ENCODE data around the gene UBA7. TPM values are rescaled to one million over a fixed set of nuclear protein-coding genes. Genes with fewer than 3 reads are reported as not detected.

UBA7 gene
- total and polyA plus RNA-seq, 2 experiments from 2014 or later = 0.14 to 0.50 TPM

DNA sequence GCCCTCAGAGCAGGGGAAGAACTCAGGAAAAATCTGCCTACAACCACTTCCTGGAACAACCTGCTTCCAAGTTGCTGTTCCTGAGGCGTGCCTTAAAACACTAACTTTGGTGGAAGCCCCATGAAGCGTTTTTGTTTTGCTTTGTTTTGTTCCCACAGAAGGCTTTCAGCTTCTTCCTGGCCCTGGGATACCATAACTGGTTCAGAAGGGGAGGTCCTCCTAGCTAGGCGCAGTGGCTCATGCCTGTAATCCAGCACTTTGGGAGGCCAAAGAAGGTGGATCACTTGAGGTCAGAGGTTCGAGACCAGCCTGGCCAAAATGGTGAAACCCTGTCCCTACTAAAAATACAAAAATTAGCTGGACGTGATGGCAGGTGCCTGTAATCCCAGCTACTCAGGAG is 26.2 kb downstream of the UBA7 start:
- ATAC-seq (no peak), DNase-seq (ENCODE audit: low spot score) (no peak)
- Histone ChIP-seq H3K27me3 (ENCODE audit: insufficient read depth) (no peaks in the 10 kb centered on the region), H3K9me2 (ENCODE audit: insufficient read depth) (no peaks in the 10 kb centered on the region), H3K36me3 (ENCODE audit: insufficient read depth) (peaks cover 14% of the 10 kb centered on the region), H3K79me2 (replicated peaks; ENCODE audit: insufficient read depth) (peaks cover 37% of the 10 kb centered on the region), H3K27ac (ENCODE audit: low read depth) (no peak overlapping the region), H3K4me1 (ENCODE audit: insufficient read depth) (peaks cover 7% of the 10 kb centered on the region), H3F3A (replicated peaks; ENCODE audit: low read depth) (no peaks in the 10 kb centered on the region; the same call in 1 of the 2 replicates), H3K4me3 (no peak overlapping the region), H2AFZ (no peak overlapping the region), H4K20me1 (replicated peaks; ENCODE audit: insufficient read depth) (peaks cover 6% of the 10 kb centered on the region; the same call in 1 of the 2 replicates), H3K4me2 (no peak overlapping the region)
- Mint-ChIP-seq H3K4me3 (no peak overlapping the region; the same call in 2 of the 3 replicates), H3K4me1 (peaks cover 7% of the 10 kb centered on the region), H3K9me3 (no peaks in the 10 kb centered on the region), H3K27ac (no peak overlapping the region; the same call in 1 of the 2 replicates), H3K27me3 (ENCODE audit: insufficient read depth, low read depth, poor library complexity) (peaks cover 5% of the 10 kb centered on the region), H3K36me3 (ENCODE audit: low read depth) (peaks cover 17% of the 10 kb centered on the region)
- TF ChIP-seq NANOG (IDR thresholded peaks at IDR 0.05; ENCODE audit: borderline replicate concordance) (no peak), EZH2phosphoT487 (IDR thresholded peaks at IDR 0.05; ENCODE audit: unreplicated experiment) (no peak), EZH2 (IDR thresholded peaks at IDR 0.05; ENCODE audit: low read depth, unreplicated experiment) (no peak)

DNA sequence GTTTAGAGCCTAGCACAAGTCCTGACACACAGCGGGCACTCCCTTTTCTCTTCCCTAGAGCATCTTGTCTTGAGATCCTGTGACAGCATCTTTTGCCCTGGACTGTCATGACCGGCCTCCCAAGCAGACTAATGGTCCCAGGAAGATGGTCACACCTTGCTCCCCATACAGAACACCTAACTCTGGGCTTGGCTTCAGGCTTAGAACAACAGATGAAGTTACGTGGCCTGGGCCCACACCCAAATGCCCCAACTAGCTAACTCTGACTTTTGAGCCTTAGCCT is 26.6 kb downstream of the UBA7 start:
- Mint-ChIP-seq H3K27ac (peak overlapping the region; percentile 95), H3K4me1 (peaks cover 7% of the 10 kb centered on the region), H3K27me3 (ENCODE audit: insufficient read depth, low read depth, poor library complexity) (peaks cover 5% of the 10 kb centered on the region), H3K36me3 (ENCODE audit: low read depth) (peaks cover 19% of the 10 kb centered on the region), H3K4me3 (peak overlapping the region; percentile 90), H3K9me3 (no peaks in the 10 kb centered on the region)
- DNase-seq (ENCODE audit: low spot score) = no peak
- Histone ChIP-seq H3K36me3 (ENCODE audit: insufficient read depth) (peaks cover 14% of the 10 kb centered on the region), H3K27me3 (ENCODE audit: insufficient read depth) (no peaks in the 10 kb centered on the region), H3K79me2 (replicated peaks; ENCODE audit: insufficient read depth) (peaks cover 41% of the 10 kb centered on the region), H3F3A (replicated peaks; ENCODE audit: low read depth) (no peaks in the 10 kb centered on the region; the same call in 1 of the 2 replicates), H3K9me2 (ENCODE audit: insufficient read depth) (no peaks in the 10 kb centered on the region), H2AFZ (peak overlapping the region; percentile 88), H3K4me3 (peak overlapping the region; percentile 49), H3K27ac (ENCODE audit: low read depth) (no peak overlapping the region), H4K20me1 (replicated peaks; ENCODE audit: insufficient read depth) (peaks cover 6% of the 10 kb centered on the region; the same call in 1 of the 2 replicates), H3K4me1 (ENCODE audit: insufficient read depth) (peaks cover 7% of the 10 kb centered on the region), H3K4me2 (peak overlapping the region; percentile 76)
- ATAC-seq = no peak
- no peak for TF ChIP-seq JUNB (IDR thresholded peaks at IDR 0.05; ENCODE audit: unreplicated experiment)
- TF ChIP-seq, protein P1, sequence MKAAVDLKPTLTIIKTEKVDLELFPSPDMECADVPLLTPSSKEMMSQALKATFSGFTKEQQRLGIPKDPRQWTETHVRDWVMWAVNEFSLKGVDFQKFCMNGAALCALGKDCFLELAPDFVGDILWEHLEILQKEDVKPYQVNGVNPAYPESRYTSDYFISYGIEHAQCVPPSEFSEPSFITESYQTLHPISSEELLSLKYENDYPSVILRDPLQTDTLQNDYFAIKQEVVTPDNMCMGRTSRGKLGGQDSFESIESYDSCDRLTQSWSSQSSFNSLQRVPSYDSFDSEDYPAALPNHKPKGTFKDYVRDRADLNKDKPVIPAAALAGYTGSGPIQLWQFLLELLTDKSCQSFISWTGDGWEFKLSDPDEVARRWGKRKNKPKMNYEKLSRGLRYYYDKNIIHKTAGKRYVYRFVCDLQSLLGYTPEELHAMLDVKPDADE (IDR thresholded peaks at IDR 0.05) = no peak
- no peak for TF ChIP-seq REST (IDR thresholded peaks at IDR 0.05; ENCODE audit: unreplicated experiment)
- no peak for TF ChIP-seq ZNF114 (CRISPR knock-in tag; IDR thresholded peaks at IDR 0.05)
- TF ChIP-seq NANOG (IDR thresholded peaks at IDR 0.05; ENCODE audit: borderline replicate concordance) = no peak
- TF ChIP-seq, protein P2, sequence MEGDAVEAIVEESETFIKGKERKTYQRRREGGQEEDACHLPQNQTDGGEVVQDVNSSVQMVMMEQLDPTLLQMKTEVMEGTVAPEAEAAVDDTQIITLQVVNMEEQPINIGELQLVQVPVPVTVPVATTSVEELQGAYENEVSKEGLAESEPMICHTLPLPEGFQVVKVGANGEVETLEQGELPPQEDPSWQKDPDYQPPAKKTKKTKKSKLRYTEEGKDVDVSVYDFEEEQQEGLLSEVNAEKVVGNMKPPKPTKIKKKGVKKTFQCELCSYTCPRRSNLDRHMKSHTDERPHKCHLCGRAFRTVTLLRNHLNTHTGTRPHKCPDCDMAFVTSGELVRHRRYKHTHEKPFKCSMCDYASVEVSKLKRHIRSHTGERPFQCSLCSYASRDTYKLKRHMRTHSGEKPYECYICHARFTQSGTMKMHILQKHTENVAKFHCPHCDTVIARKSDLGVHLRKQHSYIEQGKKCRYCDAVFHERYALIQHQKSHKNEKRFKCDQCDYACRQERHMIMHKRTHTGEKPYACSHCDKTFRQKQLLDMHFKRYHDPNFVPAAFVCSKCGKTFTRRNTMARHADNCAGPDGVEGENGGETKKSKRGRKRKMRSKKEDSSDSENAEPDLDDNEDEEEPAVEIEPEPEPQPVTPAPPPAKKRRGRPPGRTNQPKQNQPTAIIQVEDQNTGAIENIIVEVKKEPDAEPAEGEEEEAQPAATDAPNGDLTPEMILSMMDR (conservative IDR thresholded peaks at IDR 0.05; ENCODE audit: low read depth in 2 of 2) = no peak
- no peak for TF ChIP-seq ZNF462 (CRISPR knock-in tag; IDR thresholded peaks at IDR 0.05)
- TF ChIP-seq EZH2 (IDR thresholded peaks at IDR 0.05; ENCODE audit: low read depth, unreplicated experiment) = no peak

Data from GM23338 (cell line).